HepG2 (cell line): ENCODE measurements around the gene CSNK2B. TPM values are rescaled to one million over a fixed set of nuclear protein-coding genes. Genes with fewer than 3 reads are reported as not detected.

Experiments
- ARID4A ChIP-seq: sonication (generic); formaldehyde crosslinking; IDR thresholded peaks from 2 replicates; pipeline ENCODE4 v1.5.0; 2020; ENCODE audit warnings: mild to moderate bottlenecking, missing genetic modification reagents, borderline replicate concordance
- BCL3 ChIP-seq: sonication (generic); formaldehyde crosslinking; IDR thresholded peaks from 2 replicates; pipeline ENCODE4 v1.5.1; 2020; ENCODE audit warnings: mild to moderate bottlenecking, missing genetic modification reagents, moderate library complexity
- CREB1 ChIP-seq, 2 experiments: fragments of 450-650 bp in 1 of 2; IDR thresholded peaks; 2 replicates each; pipeline ENCODE4 v1.6.1; 2016 to 2017; ENCODE audit warnings: control low read depth in 1 of 2, mild to moderate bottlenecking in 1 of 2, missing compliant biosample characterization in 1 of 2, missing genetic modification characterization in 1 of 2
- NFE2 ChIP-seq: sonication (generic); formaldehyde crosslinking; IDR thresholded peaks from 2 replicates; pipeline ENCODE4 v1.4.0; 2020; ENCODE audit warnings: missing genetic modification reagents
- SMAD1 ChIP-seq: sonication (generic); formaldehyde crosslinking; IDR thresholded peaks from 2 replicates; pipeline ENCODE4 v1.4.0; 2020; ENCODE audit warnings: missing genetic modification reagents, low read depth, mild to moderate bottlenecking, borderline replicate concordance
- SP4 ChIP-seq: sonication (generic); formaldehyde crosslinking; IDR thresholded peaks from 2 replicates; pipeline ENCODE4 v1.8.1; 2023; ENCODE audit warnings: mild to moderate bottlenecking, missing genetic modification reagents
- WIZ ChIP-seq: sonication (generic); formaldehyde crosslinking; IDR thresholded peaks from 2 replicates; pipeline ENCODE4 v1.5.1; 2020; ENCODE audit warnings: mild to moderate bottlenecking, missing genetic modification reagents
- ZBTB8A ChIP-seq: sonication (generic); formaldehyde crosslinking; IDR thresholded peaks from 2 replicates; pipeline ENCODE4 v1.4.0; 2020; ENCODE audit warnings: mild to moderate bottlenecking, low read depth, missing genetic modification reagents, borderline replicate concordance
- ZC3H13 ChIP-seq: sonication (generic); formaldehyde crosslinking; IDR thresholded peaks from 2 replicates; pipeline ENCODE4 v1.8.1; 2023; ENCODE audit warnings: mild to moderate bottlenecking, missing genetic modification reagents, moderate library complexity
- ZMAT5 ChIP-seq: sonication (generic); formaldehyde crosslinking; IDR thresholded peaks from 2 replicates; pipeline ENCODE4 v1.5.0; 2020; ENCODE audit warnings: mild to moderate bottlenecking, low read depth, missing genetic modification reagents, borderline replicate concordance
- ZNF598 ChIP-seq: sonication (generic); formaldehyde crosslinking; IDR thresholded peaks from 2 replicates; pipeline ENCODE4 v1.5.1; 2020; ENCODE audit warnings: mild to moderate bottlenecking, missing genetic modification reagents, borderline replicate concordance
- ZNF773 ChIP-seq: sonication (generic); formaldehyde crosslinking; IDR thresholded peaks from 2 replicates; pipeline ENCODE4 v1.4.0; 2020; ENCODE audit warnings: missing genetic modification reagents, borderline replicate concordance
- ZNF800 ChIP-seq: sonication (generic); formaldehyde crosslinking; IDR thresholded peaks from 2 replicates; pipeline ENCODE4 v1.4.0; 2020; ENCODE audit warnings: missing genetic modification reagents
- ZNF839 ChIP-seq: sonication (generic); formaldehyde crosslinking; IDR thresholded peaks from 2 replicates; pipeline ENCODE4 v1.4.0; 2020; ENCODE audit warnings: missing genetic modification reagents, mild to moderate bottlenecking, borderline replicate concordance
- ZSCAN25 ChIP-seq: sonication (generic); formaldehyde crosslinking; IDR thresholded peaks from 2 replicates; pipeline ENCODE4 v1.8.0; 2022; ENCODE audit warnings: mild to moderate bottlenecking, missing genetic modification reagents
- polyA plus RNA-seq, 8 experiments: library from polyadenylated mRNA; depleted of rRNA in 3 of 8; stranded (reverse) in 7 of 8; unstranded in 1 of 8; fragments of >200 nt; fragmentation: Illumina TruSeq in 4 of 8; extraction: Trizol in 4 of 8; gene quantifications; 2 replicates each; pipeline versions ENCODE4 v1.2.1 to v1.2.3, GENCODE V29; 2011 to 2016; ENCODE audit warnings: low read depth in 4 of 8, missing spikeins in 1 of 8, mixed read lengths in 1 of 8; ENCODE audit not compliant: insufficient read depth in 1 of 8
- total RNA-seq, 5 experiments: library from RNA; depleted of rRNA; stranded (reverse); fragments of >200 nt; fragmentation: Illumina TruSeq; extraction: Trizol; gene quantifications; 2 replicates each; pipeline ENCODE4 v1.2.3, GENCODE V29; 2016; ENCODE audit warnings: low read depth in 1 of 5
- TF ChIP-seq, protein P1 (sequence below): sonication (generic); formaldehyde crosslinking; IDR thresholded peaks from 2 replicates; pipeline ENCODE4 v1.5.0; 2020; ENCODE audit warnings: missing genetic modification reagents, mild to moderate bottlenecking, borderline replicate concordance

The CSNK2B gene
- total and polyA plus RNA-seq, 2 of the 13 experiments (the other 11 are each of a cell fraction or from before 2014, with no cell fraction given), result 111 to 296 TPM

- TF ChIP-seq ARID4A (CRISPR knock-in tag) (peak; percentile 43; the same call in 1 of the 2 replicates), NFE2 (CRISPR knock-in tag) (no peak), ZC3H13 (CRISPR knock-in tag) (no peak), CREB1 (IDR thresholded peaks at IDR 0.05) (no peak), CREB1 (CRISPR knock-in tag; IDR thresholded peaks at IDR 0.05) (no peak), ZNF839 (CRISPR knock-in tag) (no peak), ZBTB8A (CRISPR knock-in tag) (no peak), BCL3 (CRISPR knock-in tag) (peak; percentile 70; the same call in 1 of the 2 replicates), SP4 (CRISPR knock-in tag) (no peak), SMAD1 (CRISPR knock-in tag) (no peak), ZSCAN25 (CRISPR knock-in tag) (0 out of 2 replicates have a peak, but pooled peaks have one; percentile 12), WIZ (CRISPR knock-in tag) (no peak), ZNF800 (CRISPR knock-in tag) (no peak), ZNF773 (no peak), ZMAT5 (CRISPR knock-in tag) (no peak), ZNF598 (no peak)
- TF ChIP-seq, protein P1, sequence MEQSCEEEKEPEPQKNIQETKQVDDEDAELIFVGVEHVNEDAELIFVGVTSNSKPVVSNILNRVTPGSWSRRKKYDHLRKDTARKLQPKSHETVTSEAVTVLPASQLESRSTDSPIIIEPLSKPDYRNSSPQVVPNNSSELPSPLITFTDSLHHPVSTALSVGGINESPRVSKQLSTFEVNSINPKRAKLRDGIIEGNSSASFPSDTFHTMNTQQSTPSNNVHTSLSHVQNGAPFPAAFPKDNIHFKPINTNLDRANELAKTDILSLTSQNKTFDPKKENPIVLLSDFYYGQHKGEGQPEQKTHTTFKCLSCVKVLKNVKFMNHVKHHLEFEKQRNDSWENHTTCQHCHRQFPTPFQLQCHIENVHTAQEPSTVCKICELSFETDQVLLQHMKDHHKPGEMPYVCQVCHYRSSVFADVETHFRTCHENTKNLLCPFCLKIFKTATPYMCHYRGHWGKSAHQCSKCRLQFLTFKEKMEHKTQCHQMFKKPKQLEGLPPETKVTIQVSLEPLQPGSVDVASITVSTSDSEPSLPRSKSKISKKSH (CRISPR knock-in tag), result no peak
Measured at GRCh38 chr6:31680226-31681134, 14.6 kb downstream of the CSNK2B start, which contains the start of gene LY6G5C (continued).
